GM19455 (cell line): Measurements from ENCODE around the gene FAM53C.
A peak's percentile ranks its signal among the peaks of the same experiment; 100 is the strongest.

ENCODE experiments used
- ATAC-seq: cut with Tn5 transposase; IDR thresholded peaks from one replicate; pipeline ENCODE4 v1.9.1; 2021; ENCODE audit not compliant: unreplicated experiment

Gene FAM53C

GRCh38 chr5:138351056-138351455 is 13.0 kb downstream of the FAM53C start:
- ATAC-seq: no peak

- ATAC-seq: no peak
Measured at GRCh38 chr5:138351517-138351916, 13.5 kb downstream of the FAM53C start.

GRCh38 chr5:138352071-138352721 is 14.1 kb downstream of the FAM53C start, which contains the start of gene KDM3B:
TSS of gene KDM3B (plus strand) at chr5:138352685. CDS start at chr5:138352796, 111 bp downstream.
- ATAC-seq: peak; percentile 64

- ATAC-seq: peak; percentile 44
Measured at GRCh38 chr5:138352722-138353559, 14.9 kb downstream of the FAM53C start.

DNA sequence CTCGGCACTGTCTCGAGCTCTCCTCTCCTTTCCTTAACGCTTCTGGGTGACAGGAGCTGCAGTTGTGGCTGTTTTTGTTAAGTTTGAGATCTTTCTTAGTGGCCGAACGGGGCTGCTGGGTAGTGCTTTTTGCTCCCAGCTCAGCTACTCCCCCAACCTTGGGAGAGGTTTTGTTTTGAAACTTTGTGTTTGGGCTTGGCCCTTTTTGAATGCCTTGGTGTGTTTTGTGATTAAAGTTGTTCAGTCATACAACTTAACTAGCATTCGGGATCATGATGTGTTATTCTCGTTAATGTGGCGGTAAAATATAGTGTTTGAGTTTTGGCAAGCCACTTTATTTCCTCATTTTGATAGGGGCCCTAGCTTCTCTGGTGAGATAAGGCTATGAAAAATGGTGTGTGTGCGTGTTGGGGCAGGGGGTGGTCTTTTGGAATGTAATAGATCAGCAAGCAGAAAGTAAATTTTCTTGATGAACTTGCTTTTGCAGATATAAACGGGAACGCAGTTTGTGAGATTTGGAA is 15.6 kb downstream of the FAM53C start:
- no peak for ATAC-seq

DNA sequence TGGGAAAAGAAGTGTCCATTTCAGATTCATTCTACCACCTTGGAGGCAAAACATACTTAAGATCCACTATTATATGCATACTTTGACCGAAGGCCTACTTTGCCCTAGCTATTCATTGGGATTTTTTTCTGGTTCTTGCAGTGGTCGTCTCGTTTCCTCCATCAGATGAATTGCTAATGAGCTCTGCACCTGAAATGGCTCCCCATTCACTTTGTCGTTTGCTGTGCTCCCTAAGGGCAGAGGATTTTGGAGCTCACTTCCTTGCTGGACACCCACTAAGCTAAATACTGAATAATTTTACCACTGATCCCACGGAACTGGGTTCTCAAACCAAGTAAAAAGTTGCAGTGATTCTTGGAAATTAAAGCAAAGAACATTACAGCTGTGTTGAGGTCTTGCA is 16.3 kb downstream of the FAM53C start:
- no peak for ATAC-seq

DNA sequence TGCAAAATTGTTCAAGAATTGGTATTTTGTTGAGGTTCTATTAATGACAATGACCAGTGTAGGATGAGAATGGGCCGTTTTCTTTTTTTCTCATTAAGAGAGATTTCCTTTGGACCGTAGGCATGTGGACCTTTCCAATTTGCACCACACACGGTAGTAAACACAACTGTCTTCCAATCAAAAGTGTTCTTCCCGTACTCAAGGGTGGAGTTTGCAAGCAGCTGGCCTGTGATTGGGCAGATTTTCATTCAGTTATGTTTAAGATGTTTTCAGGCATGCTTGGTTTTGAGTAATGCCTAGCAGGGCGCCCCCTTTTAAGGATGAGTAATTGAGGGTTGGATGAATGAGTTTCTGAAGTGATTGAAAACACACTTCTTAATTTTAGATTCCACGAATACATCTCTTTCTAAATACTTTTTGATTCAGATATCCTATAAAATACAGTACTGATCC is 16.9 kb downstream of the FAM53C start:
- peak; percentile 36 for ATAC-seq

DNA sequence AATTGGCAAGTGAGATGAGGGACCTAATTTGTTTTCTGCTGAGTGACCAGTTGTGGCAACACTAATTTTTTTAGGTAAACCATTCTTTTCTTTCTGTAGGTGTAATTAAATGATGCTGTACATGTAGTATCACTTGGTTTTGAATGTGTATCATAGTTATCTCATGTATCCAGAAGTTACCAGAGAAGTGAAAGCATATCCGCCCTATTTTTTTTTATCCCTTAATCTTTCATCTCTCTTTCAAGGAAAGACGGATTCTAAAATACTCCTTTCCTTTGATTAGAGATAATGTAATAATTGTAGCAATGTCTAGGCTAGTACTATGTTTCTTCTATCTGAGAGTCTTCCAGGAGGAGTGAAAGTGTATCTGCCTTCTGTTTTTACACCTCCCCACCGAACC is 21.6 kb downstream of the FAM53C start:
- ATAC-seq: no peak

- no peak for ATAC-seq
Measured at GRCh38 chr5:138360941-138361452, 22.9 kb downstream of the FAM53C start.

- ATAC-seq: no peak
Measured at GRCh38 chr5:138364576-138364975, 26.5 kb downstream of the FAM53C start.

- no peak for ATAC-seq
Measured at GRCh38 chr5:138366632-138367382, 28.7 kb downstream of the FAM53C start.

DNA sequence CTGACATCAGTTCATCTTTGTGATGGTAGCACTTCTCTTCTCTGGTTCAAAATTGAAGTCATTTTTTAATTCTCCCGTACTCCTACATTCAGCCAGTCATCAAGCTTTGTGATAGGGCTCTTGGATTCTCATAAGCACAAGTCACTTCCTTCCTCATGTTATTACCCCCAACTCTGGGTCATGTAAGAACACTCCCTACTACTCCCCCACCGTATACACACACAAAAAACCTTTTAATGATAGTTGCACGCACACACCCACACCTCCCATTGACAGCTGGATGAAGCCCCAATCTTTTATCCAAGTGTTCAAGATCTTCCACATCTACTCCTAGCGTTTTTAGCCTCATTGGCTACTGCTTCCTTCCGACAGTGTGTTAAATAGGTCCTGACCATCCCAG is 31.2 kb downstream of the FAM53C start:
- no peak for ATAC-seq

DNA sequence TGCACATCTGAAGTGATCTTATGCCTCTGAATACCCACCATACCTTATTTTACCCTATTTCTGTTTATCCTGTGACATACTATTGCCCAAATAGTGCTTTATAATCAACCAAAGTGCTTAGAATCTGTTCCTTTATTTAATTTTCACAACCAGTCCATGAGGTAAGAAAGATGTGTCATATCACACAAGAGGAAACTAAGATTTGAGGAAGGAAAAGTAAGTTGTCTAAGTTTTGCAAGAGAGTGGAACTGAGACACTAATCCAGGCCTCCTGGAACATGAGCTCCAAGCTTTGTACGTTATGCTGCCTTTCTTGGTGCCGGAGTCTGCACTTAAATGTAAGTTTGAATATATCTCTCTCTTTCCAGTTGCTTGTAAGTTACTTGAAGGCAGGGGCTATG is 31.6 kb downstream of the FAM53C start:
- no peak for ATAC-seq

DNA sequence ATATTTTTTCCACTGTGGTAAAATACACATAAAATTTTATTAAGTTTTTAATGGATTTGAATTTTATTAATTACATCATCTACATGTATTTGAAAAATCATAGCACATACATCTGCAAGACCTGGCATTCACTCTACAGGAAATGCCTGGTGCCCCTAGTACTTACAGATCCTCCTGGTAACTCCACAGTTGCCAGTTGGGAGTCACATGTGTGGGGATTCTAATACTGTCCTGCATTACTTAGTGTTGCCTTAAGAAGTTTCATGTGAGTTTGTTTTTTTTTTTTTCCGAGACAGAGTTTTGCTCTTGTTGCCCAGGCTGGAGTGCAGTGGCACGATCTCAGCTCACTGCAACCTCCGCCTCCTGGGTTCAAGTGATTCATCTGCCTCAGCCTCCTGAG is 32.5 kb downstream of the FAM53C start:
- ATAC-seq: no peak

- no peak for ATAC-seq
Measured at GRCh38 chr5:138371454-138371853, 33.4 kb downstream of the FAM53C start.

GRCh38 chr5:138372225-138372624 is 34.2 kb downstream of the FAM53C start:
- ATAC-seq: peak; percentile 73

DNA sequence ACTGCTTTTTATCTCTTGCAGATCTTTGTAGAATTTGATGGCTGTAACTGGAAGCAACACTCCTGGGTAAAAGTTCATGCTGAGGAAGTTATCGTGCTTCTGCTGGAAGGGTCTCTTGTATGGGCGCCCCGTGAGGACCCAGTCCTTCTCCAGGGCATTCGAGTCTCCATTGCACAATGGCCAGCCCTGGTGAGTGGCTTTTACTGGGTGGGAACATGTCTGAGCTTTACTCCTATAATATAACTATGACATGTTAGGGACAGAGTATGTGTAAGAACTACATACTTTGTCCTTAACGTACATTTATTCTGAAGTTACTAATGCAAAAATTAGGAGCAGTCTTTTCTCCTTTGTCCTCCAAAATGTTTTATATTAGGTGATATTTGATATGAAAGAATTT is 34.6 kb downstream of the FAM53C start:
- ATAC-seq: no peak

GRCh38 chr5:138382347-138382746 is 44.3 kb downstream of the FAM53C start:
- ATAC-seq: no peak

GRCh38 chr5:138385660-138386059 is 47.6 kb downstream of the FAM53C start:
- no peak for ATAC-seq

- no peak for ATAC-seq
Measured at GRCh38 chr5:138386290-138386689, 48.2 kb downstream of the FAM53C start.

GRCh38 chr5:138389332-138389731 is 51.3 kb downstream of the FAM53C start:
- no peak for ATAC-seq
